ENCODE results near the gene DPEP2NB. TPM values are rescaled to one million over a fixed set of nuclear protein-coding genes. Genes with fewer than 3 reads are reported as not detected.

Gene DPEP2NB
- total RNA-seq, 1 donor from 2014 or later = not detected

GRCh38 chr16:67969254-67970039, 46.3 kb downstream of the DPEP2NB start:
- intact Hi-C loops (cut with micrococcal nuclease) = loop anchor here (2.0 kb wide), 2 partner anchors 163 to 251 kb away; partner anchors contain the start of genes GFOD2, RANBP10 and TSNAXIP1
- no peaks in the 10 kb centered on the region for H3K27me3 Mint-ChIP-seq (ENCODE audit: insufficient read depth)
- peaks cover 40% of the 10 kb centered on the region for H3K4me1 Mint-ChIP-seq (ENCODE audit: low read depth)
- H3K9me3 Mint-ChIP-seq = no peaks in the 10 kb centered on the region
- no peak for DNase-seq (ENCODE audit: low spot score)
- H3K27ac Mint-ChIP-seq = peak overlapping the region; percentile 91
- peaks cover 1% of the 10 kb centered on the region for H3K36me3 Mint-ChIP-seq (ENCODE audit: low read depth)
- peak overlapping the region; percentile 82 for H3K4me3 Mint-ChIP-seq

GRCh38 chr16:67968400-67969253, 47.1 kb downstream of the DPEP2NB start, which contains the start of gene SLC12A4:
Gene SLC12A4, minus strand, starts transcription at chr16:67968637. Its CDS starts 84 bp downstream, at chr16:67968553.
- Mint-ChIP-seq H3K27ac (peak within 1 kb of the TSS; percentile 96), H3K27me3 (ENCODE audit: insufficient read depth) (no peaks in the 10 kb centered on the region), H3K9me3 (no peaks in the 10 kb centered on the region), H3K4me1 (ENCODE audit: low read depth) (peaks cover 40% of the 10 kb centered on the region), H3K36me3 (ENCODE audit: low read depth) (peaks cover 1% of the 10 kb centered on the region), H3K4me3 (peak within 1 kb of the TSS; percentile 99)
- DNase-seq (ENCODE audit: low spot score) = peak; percentile 89
- intact Hi-C loops (cut with micrococcal nuclease) = loop anchor here (1.0 to 2.0 kb wide), 10 partner anchors 16 to 250 kb away; partner anchors contain the start of genes DDX28, DUS2, EDC4 and GFOD2

GRCh38 chr16:67967958-67968399, 47.7 kb downstream of the DPEP2NB start:
- intact Hi-C loops (cut with micrococcal nuclease) = loop anchor here (1.0 to 2.0 kb wide), 10 partner anchors 16 to 249 kb away; partner anchors contain the start of genes DDX28, DUS2, EDC4 and GFOD2
- Mint-ChIP-seq H3K27ac (peak overlapping the region; percentile 96), H3K4me1 (ENCODE audit: low read depth) (peaks cover 41% of the 10 kb centered on the region), H3K36me3 (ENCODE audit: low read depth) (peaks cover 1% of the 10 kb centered on the region), H3K9me3 (no peaks in the 10 kb centered on the region), H3K27me3 (ENCODE audit: insufficient read depth) (no peaks in the 10 kb centered on the region), H3K4me3 (peak overlapping the region; percentile 99)
- peak; percentile 33 for DNase-seq (ENCODE audit: low spot score)

GRCh38 chr16:67967183-67967957, 48.3 kb downstream of the DPEP2NB start:
- peak overlapping the region; percentile 99 for H3K4me3 Mint-ChIP-seq
- no peak for DNase-seq (ENCODE audit: low spot score)
- H3K27me3 Mint-ChIP-seq (ENCODE audit: insufficient read depth) = no peaks in the 10 kb centered on the region
- peaks cover 47% of the 10 kb centered on the region for H3K4me1 Mint-ChIP-seq (ENCODE audit: low read depth)
- peaks cover 7% of the 10 kb centered on the region for H3K36me3 Mint-ChIP-seq (ENCODE audit: low read depth)
- intact Hi-C loops (cut with micrococcal nuclease) = no loop called here
- H3K9me3 Mint-ChIP-seq = no peaks in the 10 kb centered on the region
- peak overlapping the region; percentile 96 for H3K27ac Mint-ChIP-seq

- Mint-ChIP-seq H3K4me1 (ENCODE audit: low read depth) (peaks cover 47% of the 10 kb centered on the region), H3K4me3 (peak overlapping the region; percentile 99), H3K27ac (peak overlapping the region; percentile 86), H3K9me3 (no peaks in the 10 kb centered on the region), H3K36me3 (ENCODE audit: low read depth) (peaks cover 13% of the 10 kb centered on the region), H3K27me3 (ENCODE audit: insufficient read depth) (no peaks in the 10 kb centered on the region)
- DNase-seq (ENCODE audit: low spot score) = no peak
- intact Hi-C loops (cut with micrococcal nuclease) = no loop called here
Measured at GRCh38 chr16:67966549-67967182, 49.0 kb downstream of the DPEP2NB start.

GRCh38 chr16:67965668-67966548, 49.8 kb downstream of the DPEP2NB start:
- H3K27me3 Mint-ChIP-seq (ENCODE audit: insufficient read depth) = no peaks in the 10 kb centered on the region
- peaks cover 13% of the 10 kb centered on the region for H3K36me3 Mint-ChIP-seq (ENCODE audit: low read depth)
- intact Hi-C loops (cut with micrococcal nuclease) = no loop called here
- no peaks in the 10 kb centered on the region for H3K9me3 Mint-ChIP-seq
- peak overlapping the region; percentile 7 for H3K27ac Mint-ChIP-seq
- no peak for DNase-seq (ENCODE audit: low spot score)
- peak overlapping the region; percentile 99 for H3K4me3 Mint-ChIP-seq
- peaks cover 47% of the 10 kb centered on the region for H3K4me1 Mint-ChIP-seq (ENCODE audit: low read depth)

- Mint-ChIP-seq H3K36me3 (ENCODE audit: low read depth) (peaks cover 15% of the 10 kb centered on the region), H3K4me1 (ENCODE audit: low read depth) (peaks cover 44% of the 10 kb centered on the region), H3K27ac (peak overlapping the region; percentile 74), H3K4me3 (no peak overlapping the region), H3K9me3 (no peaks in the 10 kb centered on the region), H3K27me3 (ENCODE audit: insufficient read depth) (no peaks in the 10 kb centered on the region)
- no peak for DNase-seq (ENCODE audit: low spot score)
- intact Hi-C loops (cut with micrococcal nuclease) = no loop called here
Measured at GRCh38 chr16:67964477-67965131, 51.1 kb downstream of the DPEP2NB start.

- peaks cover 36% of the 10 kb centered on the region for H3K4me1 Mint-ChIP-seq (ENCODE audit: low read depth)
- H3K9me3 Mint-ChIP-seq = no peaks in the 10 kb centered on the region
- no peak for DNase-seq (ENCODE audit: low spot score)
- no peak overlapping the region for H3K27ac Mint-ChIP-seq
- H3K27me3 Mint-ChIP-seq (ENCODE audit: insufficient read depth) = no peaks in the 10 kb centered on the region
- no peak overlapping the region for H3K4me3 Mint-ChIP-seq
- intact Hi-C loops (cut with micrococcal nuclease) = no loop called here
- H3K36me3 Mint-ChIP-seq (ENCODE audit: low read depth) = peaks cover 15% of the 10 kb centered on the region
Measured at GRCh38 chr16:67963662-67964321, 51.9 kb downstream of the DPEP2NB start.

All from activated T-helper 1 cell treated with anti-CD3 and anti-CD28 coated beads, Interleukin-12 subunit alpha, Interleukin-12 subunit beta, Interleukin-2, Interleukin-4 antibody, amounts not matched to agents 30 ng/mL and 10 ng/mL and 1 ng/mL, durations not matched to agents 14 hours and 24 hours and 36 hours (primary cell).